Esophagus squamous epithelium (tissue), 5 donors: ENCODE data around the gene EIF1B. TPM values are rescaled to one million over a fixed set of nuclear protein-coding genes. Genes with fewer than 3 reads are reported as not detected.

Source experiments
- DNase-seq: peaks from one replicate; lab custom pipeline; 2025; lab: John Stamatoyannopoulos, UW
- H3K27ac ChIP-seq, 4 donors: fragments of 200-600 bp; sonication (generic); one replicate each; pipeline ENCODE4 v1.5.1; 2016 to 2019; ENCODE audit warnings: mild to moderate bottlenecking in 1 of 4
- H3K27me3 ChIP-seq, 4 donors: fragments of 200-600 bp; sonication (generic); 1 replicate in 3 of 4; 2 replicates in 1 of 4; pipeline versions ENCODE4 v1.5.1 to v1.6.0; 2017 to 2021; ENCODE audit warnings: antibody characterized with exemption in 1 of 4
- H3K36me3 ChIP-seq, 3 donors: fragments of 200-600 bp; sonication (generic); one replicate each; pipeline ENCODE4 v1.5.1; 2016 to 2019
- H3K4me1 ChIP-seq, 3 donors: fragments of 200-600 bp; sonication (generic); one replicate each; pipeline ENCODE4 v1.5.1; 2017 to 2019
- H3K4me3 ChIP-seq, 4 donors: fragments of 200-600 bp; sonication (generic); 1 replicate in 3 of 4; 2 replicates in 1 of 4; pipeline ENCODE4 v1.5.1; 2016 to 2019; ENCODE audit warnings: mild to moderate bottlenecking in 2 of 4, moderate library complexity in 1 of 4
- H3K9me3 ChIP-seq, 3 donors: fragments of 200-600 bp; sonication (generic); one replicate each; pipeline ENCODE4 v1.5.1; 2016 to 2019
- CTCF ChIP-seq, 6 experiments: fragments of 450-650 bp in 4 of 6; fragments of 200-600 bp in 2 of 6; sonication (generic) in 2 of 6; IDR thresholded peaks; one replicate each; pipeline ENCODE4 v1.5.1; 2016 to 2019; ENCODE audit warnings: antibody characterized with exemption in 6 of 6, mild to moderate bottlenecking in 4 of 6, moderate library complexity in 4 of 6
- POLR2A ChIP-seq, 4 donors: fragments of 450-650 bp; IDR thresholded peaks; one replicate each; pipeline ENCODE4 v1.6.1; 2017; ENCODE audit warnings: antibody characterized with exemption in 4 of 4, mild to moderate bottlenecking in 4 of 4, moderate library complexity in 3 of 4
- WGBS, 2 donors: methylation state at CpG; one replicate each; pipeline ENCODE4 v1.1.5; 2018; 5-methylcytosine and 5-hydroxymethylcytosine counted together
- intact Hi-C: fragments of 100-400 bp; cut with DNase I; formaldehyde crosslinking; loops from one replicate; pipeline ENCODE4 v1.15.0; 2022
- total RNA-seq, 4 donors: library from RNA; depleted of rRNA; stranded (reverse); fragments of >200 nt; gene quantifications; one replicate each; pipeline ENCODE4 v1.1.0, GENCODE V29; 2016
- donor health status: DM: yes; HTN: yes; CAD: no.

Gene EIF1B
- total RNA-seq, 4 donors from 2014 or later: 6.7 to 22.1 (median 9.3) TPM

DNA sequence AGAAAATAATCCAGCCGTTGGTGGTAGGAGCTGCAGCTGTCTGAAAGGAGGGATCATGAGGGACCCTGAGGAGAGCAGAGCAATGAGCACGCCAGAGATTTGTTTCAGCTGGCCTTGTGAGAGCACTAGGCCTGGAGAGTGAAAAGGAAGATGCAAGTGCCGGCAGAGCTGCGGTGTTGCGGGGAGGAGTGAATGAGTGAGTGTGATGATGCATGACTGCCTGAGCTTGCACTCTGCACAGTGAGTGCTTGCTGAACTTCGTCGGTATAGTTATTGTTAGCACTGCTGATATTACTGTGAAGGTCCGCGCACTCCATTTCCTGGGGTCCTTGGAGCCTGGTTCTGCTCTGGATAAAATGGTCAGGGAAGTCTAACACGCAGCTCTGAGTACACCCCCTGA is 23.2 kb downstream of the EIF1B start:
- no peaks in the 10 kb centered on the region for H3K36me3 ChIP-seq
- no peaks in the 10 kb centered on the region for H3K27me3 ChIP-seq
- no peak overlapping the region for H3K4me3 ChIP-seq
- no peaks in the 10 kb centered on the region for H3K4me1 ChIP-seq
- 79 to 82% methylated on average over 10 of the region's 10 CpGs for WGBS, 2 donors
- no peak overlapping the region for H3K27ac ChIP-seq
- no peaks in the 10 kb centered on the region for H3K9me3 ChIP-seq
- TF ChIP-seq POLR2A (IDR thresholded peaks at IDR 0.05): no peak
- no peak for TF ChIP-seq CTCF (IDR thresholded peaks at IDR 0.05)
- intact Hi-C loops: loop anchor here (10.0 kb wide), 1 partner anchor 1552 kb away; no protein-coding TSS in a partner anchor
- DNase-seq: no peak

DNA sequence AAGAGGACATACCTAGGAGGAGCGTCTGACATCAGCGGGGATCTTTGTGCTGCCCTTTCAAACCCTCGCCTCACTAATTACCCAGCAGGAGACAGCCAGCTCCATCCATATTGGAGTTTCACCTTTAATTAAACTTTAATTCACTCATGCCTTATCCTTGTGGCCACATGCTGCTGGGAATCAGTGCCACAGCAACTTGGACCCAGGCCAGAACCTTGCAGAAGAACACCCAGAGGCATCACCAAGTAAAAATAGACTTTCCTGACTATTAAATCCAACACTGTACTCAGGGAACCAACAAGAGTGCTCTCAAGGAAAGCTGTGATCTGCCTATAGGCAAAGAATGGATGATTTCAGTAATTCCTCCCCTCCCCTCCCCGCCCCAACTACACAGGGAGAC is 23.9 kb downstream of the EIF1B start:
- no peak for TF ChIP-seq CTCF (IDR thresholded peaks at IDR 0.05)
- TF ChIP-seq POLR2A (IDR thresholded peaks at IDR 0.05): no peak
- no peak overlapping the region for H3K4me3 ChIP-seq
- no peak overlapping the region for H3K27ac ChIP-seq
- no peak for DNase-seq
- no peaks in the 10 kb centered on the region for H3K36me3 ChIP-seq
- no peaks in the 10 kb centered on the region for H3K9me3 ChIP-seq
- 83 to 88% methylated on average over 3 to 4 of the region's 4 CpGs for WGBS, 2 donors
- intact Hi-C loops: loop anchor here (10.0 kb wide), 1 partner anchor 1551 kb away; no protein-coding TSS in a partner anchor
- H3K4me1 ChIP-seq: no peaks in the 10 kb centered on the region
- no peaks in the 10 kb centered on the region for H3K27me3 ChIP-seq

- Histone ChIP-seq H3K36me3 (no peaks in the 10 kb centered on the region), H3K4me1 (no peaks in the 10 kb centered on the region), H3K27me3 (no peaks in the 10 kb centered on the region), H3K27ac (no peak overlapping the region), H3K4me3 (no peak overlapping the region), H3K9me3 (no peaks in the 10 kb centered on the region)
- WGBS, 2 donors: 89 to 92% methylated on average over 4 of the region's 4 CpGs
- TF ChIP-seq CTCF (IDR thresholded peaks at IDR 0.05) (no peak), POLR2A (IDR thresholded peaks at IDR 0.05) (no peak)
- no peak for DNase-seq
- intact Hi-C loops: loop anchor here (10.0 kb wide), 1 partner anchor 1551 kb away; no protein-coding TSS in a partner anchor
Observed at GRCh38 chr3:40333852-40334251, 24.3 kb downstream of the EIF1B start.

DNA sequence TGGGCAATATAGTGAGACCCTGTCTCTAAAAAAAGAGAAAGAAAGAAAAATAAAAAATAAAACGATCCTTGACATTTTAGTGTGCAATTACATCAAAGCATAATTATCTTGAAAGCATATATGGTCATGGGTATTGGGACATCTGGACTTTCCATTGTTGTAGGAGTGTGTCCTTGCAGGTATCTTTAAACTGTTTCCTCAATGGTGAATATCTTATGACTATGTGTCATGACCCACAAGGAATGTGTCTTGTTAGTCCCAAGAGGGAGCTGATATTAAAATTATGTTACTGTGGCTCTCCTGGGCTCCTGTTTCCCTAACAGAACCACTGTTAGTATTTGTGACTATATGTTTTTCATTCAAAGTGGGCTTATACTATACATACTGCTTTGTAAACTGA is 26.6 kb downstream of the EIF1B start:
- TF ChIP-seq CTCF (IDR thresholded peaks at IDR 0.05) (no peak), POLR2A (IDR thresholded peaks at IDR 0.05) (no peak)
- no peak overlapping the region for H3K4me3 ChIP-seq

GRCh38 chr3:40336511-40337135 is 27.1 kb downstream of the EIF1B start:
- DNase-seq: no peak
- Histone ChIP-seq H3K4me1 (no peaks in the 10 kb centered on the region), H3K27me3 (no peaks in the 10 kb centered on the region), H3K36me3 (no peaks in the 10 kb centered on the region), H3K27ac (no peak overlapping the region), H3K4me3 (no peak overlapping the region), H3K9me3 (no peaks in the 10 kb centered on the region)
- WGBS, 2 donors: 64 to 71% methylated on average over 4 of the region's 4 CpGs
- TF ChIP-seq POLR2A (IDR thresholded peaks at IDR 0.05): no peak
- no peak for TF ChIP-seq CTCF (IDR thresholded peaks at IDR 0.05)
- intact Hi-C loops: loop anchor here (10.0 kb wide), 1 partner anchor 1548 kb away; no protein-coding TSS in a partner anchor

More for the DNA sequence above, 26.6 kb downstream of the EIF1B start:
- H3K27me3 ChIP-seq: no peaks in the 10 kb centered on the region
- intact Hi-C loops: loop anchor here (10.0 kb wide), 1 partner anchor 1549 kb away; no protein-coding TSS in a partner anchor
- H3K4me1 ChIP-seq: no peaks in the 10 kb centered on the region
- DNase-seq: no peak
- WGBS, 2 donors: 50 to 78% methylated on average over 1 of the region's 1 CpG
- no peaks in the 10 kb centered on the region for H3K9me3 ChIP-seq
- no peaks in the 10 kb centered on the region for H3K36me3 ChIP-seq
- H3K27ac ChIP-seq: no peak overlapping the region
